Pancreas (tissue), 10 donors: ENCODE data around the gene C16orf92. TPM values are rescaled to one million over a fixed set of nuclear protein-coding genes. Genes with fewer than 3 reads are reported as not detected.
"Not testable (repeated sequence)": the region's sequence is repeated elsewhere in the genome, so short reads cannot be mapped to it uniquely, and the experiment has no call there.

Source experiments
- ATAC-seq, 4 donors: fragments of 200-7000 bp; cut with Tn5 transposase; one replicate each; pipeline versions ENCODE4 v1.8.0 to v1.9.1; 2020; ENCODE audit warnings: mild to moderate bottlenecking in 4 of 4, moderate library complexity in 4 of 4
- DNase-seq, 6 donors: peaks; one replicate each; pipeline ENCODE4 v3.0.0-alpha.2; 2020
- FAIRE-seq: peaks from 2 replicates; lab custom pipeline; 2012; peaks lifted over from hg19 to GRCh38; lab: Jason Lieb, UNC
- H3K27ac ChIP-seq, 4 donors: fragments of 200-600 bp; sonication (generic); 1 replicate in 3 of 4; 2 replicates in 1 of 4; pipeline versions ENCODE4 v1.5.0 to v1.8.0; 2020
- H3K27me3 ChIP-seq, 4 donors: fragments of 200-600 bp; one replicate each; pipeline ENCODE4 v1.8.0; 2021
- H3K36me3 ChIP-seq, 3 donors: fragments of 200-600 bp; sonication (generic) in 1 of 3; one replicate each; pipeline versions ENCODE4 v1.5.0 to v1.8.0; 2020 to 2021
- H3K4me1 ChIP-seq, 3 donors: fragments of 200-600 bp; one replicate each; pipeline ENCODE4 v1.8.0; 2021
- H3K4me3 ChIP-seq, 4 donors: fragments of 200-600 bp; sonication (generic) in 2 of 4; one replicate each; pipeline versions ENCODE4 v1.5.0 to v1.8.0; 2020 to 2021
- H3K9me3 ChIP-seq, 4 donors: fragments of 200-600 bp; one replicate each; pipeline ENCODE4 v1.8.0; 2021
- CTCF ChIP-seq, 4 donors: fragments of 200-600 bp; sonication (generic) in 3 of 4; IDR thresholded peaks; one replicate each; pipeline versions ENCODE4 v1.5.0 to v1.8.0; 2021; ENCODE audit warnings: antibody characterized with exemption in 4 of 4
- WGBS, 2 donors: extraction: QIAGEN DNeasy Blood & Tissue Kit; methylation state at CpG; one replicate each; pipeline ENCODE4 v1.1.7; 2013; 5-methylcytosine and 5-hydroxymethylcytosine counted together
- intact Hi-C, 3 donors: fragments of 100-400 bp; cut with DNase I; formaldehyde crosslinking; loops; one replicate each; pipeline versions ENCODE4 v1.11.1 to v1.14.2; 2022
- polyA plus RNA-seq, 2 donors: library from polyadenylated mRNA; stranded (reverse); fragments of 200-250 nt; gene quantifications; one replicate each; pipeline ENCODE4 v1.2.3, GENCODE V29; 2013
- total RNA-seq, 6 donors: library from RNA; stranded (reverse); fragmentation: NEBNext Ultra II Directional in 4 of 6; extraction: Animal tissue kit (Norgen Biotek cat#: 25700) in 4 of 6; gene quantifications; one replicate each; pipeline versions ENCODE4 v1.2.1 to v1.2.4, GENCODE V29; 2021 to 2023
- donor health status: healthy with polysubstance abuse.
- donor health status: DM: no; HTN: no; CAD: no; lungs with moderate emphysema.
- donor health status: DM: no; HTN: no; CAD: no.
- donor health status: control.
- donor health status: control.
- donor health status: Bipolar disorder and iron deficiency.
- donor health status: DM: yes; HTN: yes; CAD: no.
- donor health status: DM: no; HTN: no; CAD: no.
- donor health status: DM: no; HTN: no; CAD: no.
- donor health status: DM: yes; HTN: yes; CAD: no.

Gene C16orf92
- total and polyA plus RNA-seq, 8 donors, result not detected

- no peak for TF ChIP-seq CTCF (IDR thresholded peaks at IDR 0.05)
- FAIRE-seq (no peak), DNase-seq (peak in 2 of 6 donors; percentile 64 to 74), ATAC-seq (peak; percentile 33 to 61 (median 44))
- H3K4me1 ChIP-seq, result no peaks in the 10 kb centered on the region
- peak within 1 kb of the TSS in 3 of 4 donors; percentile 18 to 50 (median 28) for H3K4me3 ChIP-seq
- peaks cover 0 to 10% (median 2%) of the 10 kb centered on the region in 4 donors for H3K27me3 ChIP-seq
- intact Hi-C loops, result no loop called here
- H3K36me3 ChIP-seq, result no peaks in the 10 kb centered on the region
- 1 to 2% methylated on average over 48 to 99 of the region's 99 CpGs for WGBS, 2 donors
- no peaks in the 10 kb centered on the region for H3K9me3 ChIP-seq
- H3K27ac ChIP-seq, result no peak within 1 kb of the TSS
These were observed 11.9 kb upstream of the C16orf92 start, which contains the start of gene DOC2A for GRCh38 chr16:30010844-30011713. TSS of gene DOC2A (minus strand) at chr16:30011027. CDS start at chr16:30010222, 805 bp downstream.

- Histone ChIP-seq H3K36me3 (no peaks in the 10 kb centered on the region), H3K9me3 (no peaks in the 10 kb centered on the region), H3K4me1 (no peaks in the 10 kb centered on the region), H3K4me3 (peak overlapping the region in 1 of 4 donors; percentile 50), H3K27me3 (peaks cover 0 to 10% (median 2%) of the 10 kb centered on the region in 4 donors), H3K27ac (no peak overlapping the region)
- no peak for FAIRE-seq
- TF ChIP-seq CTCF (IDR thresholded peaks at IDR 0.05), result no peak
- WGBS, 2 donors, result 26 to 29% methylated on average over 31 of the region's 31 CpGs
- no peak for ATAC-seq
- intact Hi-C loops, result no loop called here
- DNase-seq, result peak in 2 of 6 donors; percentile 54 to 58
These were observed 11.1 kb upstream of the C16orf92 start for GRCh38 chr16:30011714-30012504.

- H3K36me3 ChIP-seq, H3K4me1 ChIP-seq, H3K27me3 ChIP-seq, intact Hi-C loops, DNase-seq, H3K4me3 ChIP-seq, FAIRE-seq, ATAC-seq, H3K27ac ChIP-seq, H3K9me3 ChIP-seq: not testable (repeated sequence)
- 80 to 87% methylated on average over 14 of the region's 14 CpGs for WGBS, 2 donors
These were observed 10.4 kb upstream of the C16orf92 start for GRCh38 chr16:30012598-30012997.

GRCh38 chr16:30015450-30015849 is 7.5 kb upstream of the C16orf92 start:
- H3K27ac ChIP-seq, ATAC-seq, intact Hi-C loops, H3K27me3 ChIP-seq, H3K9me3 ChIP-seq, FAIRE-seq, H3K36me3 ChIP-seq, H3K4me1 ChIP-seq, H3K4me3 ChIP-seq, DNase-seq: not testable (repeated sequence)
- 83 to 89% methylated on average over 7 of the region's 7 CpGs for WGBS, 2 donors

GRCh38 chr16:30016555-30017276 is 6.3 kb upstream of the C16orf92 start:
- FAIRE-seq (no peak), ATAC-seq (no peak), DNase-seq (no peak)
- no peak overlapping the region for H3K4me3 ChIP-seq
- 50 to 55% methylated on average over 8 of the region's 8 CpGs for WGBS, 2 donors
- no peaks in the 10 kb centered on the region for H3K4me1 ChIP-seq
- no peaks in the 10 kb centered on the region for H3K36me3 ChIP-seq
- no peak for TF ChIP-seq CTCF (IDR thresholded peaks at IDR 0.05)
- peaks cover 0 to 4% (median under 1%) of the 10 kb centered on the region in 4 donors for H3K27me3 ChIP-seq
- no peak overlapping the region for H3K27ac ChIP-seq
- H3K9me3 ChIP-seq, result no peaks in the 10 kb centered on the region
- intact Hi-C loops, result no loop called here
